ENCODE measurements around the gene SLC25A33.

DNA sequence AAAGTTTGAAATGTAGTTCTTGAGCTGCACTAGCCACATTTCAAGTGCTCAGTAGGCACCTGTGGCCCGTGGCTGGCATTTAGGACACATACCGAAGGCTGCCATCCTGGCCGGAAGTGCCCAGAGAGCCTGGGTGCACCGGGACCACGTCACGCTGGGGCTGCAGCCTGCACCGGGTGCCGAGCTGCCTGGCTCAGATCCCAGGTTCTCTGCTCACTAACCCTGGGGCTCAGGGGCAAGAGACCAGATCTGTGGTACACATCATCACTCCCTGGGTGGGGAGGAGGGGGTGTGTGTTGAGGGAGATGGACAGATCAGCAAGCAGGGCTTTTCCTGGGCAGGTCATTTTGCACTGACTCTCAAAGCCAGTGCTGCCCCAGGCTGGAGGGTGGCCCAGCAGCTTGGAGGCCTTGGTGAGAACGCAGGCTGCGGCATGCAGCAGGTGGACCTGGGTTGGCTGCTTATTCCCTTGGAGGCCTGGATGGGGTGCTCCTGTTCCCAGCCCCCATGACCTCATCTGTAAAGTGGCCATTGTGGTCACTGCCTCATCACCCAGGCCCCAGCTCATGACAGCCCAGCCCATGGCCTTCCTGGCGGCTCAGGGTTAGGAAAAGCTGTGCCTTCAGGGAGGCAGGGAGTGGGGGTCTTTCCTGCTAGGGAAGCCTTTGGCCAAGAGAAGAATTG, 73.0 kb downstream of the SLC25A33 start:
- TF ChIP-seq, protein P1, sequence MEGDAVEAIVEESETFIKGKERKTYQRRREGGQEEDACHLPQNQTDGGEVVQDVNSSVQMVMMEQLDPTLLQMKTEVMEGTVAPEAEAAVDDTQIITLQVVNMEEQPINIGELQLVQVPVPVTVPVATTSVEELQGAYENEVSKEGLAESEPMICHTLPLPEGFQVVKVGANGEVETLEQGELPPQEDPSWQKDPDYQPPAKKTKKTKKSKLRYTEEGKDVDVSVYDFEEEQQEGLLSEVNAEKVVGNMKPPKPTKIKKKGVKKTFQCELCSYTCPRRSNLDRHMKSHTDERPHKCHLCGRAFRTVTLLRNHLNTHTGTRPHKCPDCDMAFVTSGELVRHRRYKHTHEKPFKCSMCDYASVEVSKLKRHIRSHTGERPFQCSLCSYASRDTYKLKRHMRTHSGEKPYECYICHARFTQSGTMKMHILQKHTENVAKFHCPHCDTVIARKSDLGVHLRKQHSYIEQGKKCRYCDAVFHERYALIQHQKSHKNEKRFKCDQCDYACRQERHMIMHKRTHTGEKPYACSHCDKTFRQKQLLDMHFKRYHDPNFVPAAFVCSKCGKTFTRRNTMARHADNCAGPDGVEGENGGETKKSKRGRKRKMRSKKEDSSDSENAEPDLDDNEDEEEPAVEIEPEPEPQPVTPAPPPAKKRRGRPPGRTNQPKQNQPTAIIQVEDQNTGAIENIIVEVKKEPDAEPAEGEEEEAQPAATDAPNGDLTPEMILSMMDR (IDR thresholded peaks at IDR 0.05), result no peak
- TF ChIP-seq, protein P2, sequence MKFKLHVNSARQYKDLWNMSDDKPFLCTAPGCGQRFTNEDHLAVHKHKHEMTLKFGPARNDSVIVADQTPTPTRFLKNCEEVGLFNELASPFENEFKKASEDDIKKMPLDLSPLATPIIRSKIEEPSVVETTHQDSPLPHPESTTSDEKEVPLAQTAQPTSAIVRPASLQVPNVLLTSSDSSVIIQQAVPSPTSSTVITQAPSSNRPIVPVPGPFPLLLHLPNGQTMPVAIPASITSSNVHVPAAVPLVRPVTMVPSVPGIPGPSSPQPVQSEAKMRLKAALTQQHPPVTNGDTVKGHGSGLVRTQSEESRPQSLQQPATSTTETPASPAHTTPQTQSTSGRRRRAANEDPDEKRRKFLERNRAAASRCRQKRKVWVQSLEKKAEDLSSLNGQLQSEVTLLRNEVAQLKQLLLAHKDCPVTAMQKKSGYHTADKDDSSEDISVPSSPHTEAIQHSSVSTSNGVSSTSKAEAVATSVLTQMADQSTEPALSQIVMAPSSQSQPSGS (CRISPR knock-in tag; IDR thresholded peaks at IDR 0.05; ENCODE audit: borderline replicate concordance, low read depth), result no peak
- TF ChIP-seq JUN (CRISPR knock-in tag; IDR thresholded peaks at IDR 0.05), result no peak
- no peak for TF ChIP-seq SMAD3 (CRISPR knock-in tag; IDR thresholded peaks at IDR 0.05; ENCODE audit: borderline replicate concordance)
- no peak for TF ChIP-seq CREB1 (CRISPR knock-in tag; IDR thresholded peaks at IDR 0.05)
- no peak for TF ChIP-seq ESRRA (CRISPR knock-in tag; IDR thresholded peaks at IDR 0.05; ENCODE audit: borderline replicate concordance)
- TF ChIP-seq ZNF317 (CRISPR knock-in tag; IDR thresholded peaks at IDR 0.05; ENCODE audit: borderline replicate concordance, low read depth), result no peak
- TF ChIP-seq, protein P3, sequence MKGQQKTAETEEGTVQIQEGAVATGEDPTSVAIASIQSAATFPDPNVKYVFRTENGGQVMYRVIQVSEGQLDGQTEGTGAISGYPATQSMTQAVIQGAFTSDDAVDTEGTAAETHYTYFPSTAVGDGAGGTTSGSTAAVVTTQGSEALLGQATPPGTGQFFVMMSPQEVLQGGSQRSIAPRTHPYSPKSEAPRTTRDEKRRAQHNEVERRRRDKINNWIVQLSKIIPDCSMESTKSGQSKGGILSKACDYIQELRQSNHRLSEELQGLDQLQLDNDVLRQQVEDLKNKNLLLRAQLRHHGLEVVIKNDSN (CRISPR knock-in tag; IDR thresholded peaks at IDR 0.05), result no peak
- no peak for TF ChIP-seq ETV6 (CRISPR knock-in tag; IDR thresholded peaks at IDR 0.05)
- no peak for TF ChIP-seq NFYB (CRISPR knock-in tag; conservative IDR thresholded peaks at IDR 0.05; ENCODE audit: low read depth)
- TF ChIP-seq, protein P4, sequence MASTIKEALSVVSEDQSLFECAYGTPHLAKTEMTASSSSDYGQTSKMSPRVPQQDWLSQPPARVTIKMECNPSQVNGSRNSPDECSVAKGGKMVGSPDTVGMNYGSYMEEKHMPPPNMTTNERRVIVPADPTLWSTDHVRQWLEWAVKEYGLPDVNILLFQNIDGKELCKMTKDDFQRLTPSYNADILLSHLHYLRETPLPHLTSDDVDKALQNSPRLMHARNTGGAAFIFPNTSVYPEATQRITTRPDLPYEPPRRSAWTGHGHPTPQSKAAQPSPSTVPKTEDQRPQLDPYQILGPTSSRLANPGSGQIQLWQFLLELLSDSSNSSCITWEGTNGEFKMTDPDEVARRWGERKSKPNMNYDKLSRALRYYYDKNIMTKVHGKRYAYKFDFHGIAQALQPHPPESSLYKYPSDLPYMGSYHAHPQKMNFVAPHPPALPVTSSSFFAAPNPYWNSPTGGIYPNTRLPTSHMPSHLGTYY (CRISPR knock-in tag; IDR thresholded peaks at IDR 0.05), result no peak
- no peak for TF ChIP-seq GABPB1 (CRISPR knock-in tag; IDR thresholded peaks at IDR 0.05)

Measured in WTC11 (cell line).